Measurements from ENCODE around the gene TMEM98.
"Not testable (repeated sequence)": the region's sequence is repeated elsewhere in the genome, so short reads cannot be mapped to it uniquely, and the experiment has no call there.

TMEM98 gene

DNA sequence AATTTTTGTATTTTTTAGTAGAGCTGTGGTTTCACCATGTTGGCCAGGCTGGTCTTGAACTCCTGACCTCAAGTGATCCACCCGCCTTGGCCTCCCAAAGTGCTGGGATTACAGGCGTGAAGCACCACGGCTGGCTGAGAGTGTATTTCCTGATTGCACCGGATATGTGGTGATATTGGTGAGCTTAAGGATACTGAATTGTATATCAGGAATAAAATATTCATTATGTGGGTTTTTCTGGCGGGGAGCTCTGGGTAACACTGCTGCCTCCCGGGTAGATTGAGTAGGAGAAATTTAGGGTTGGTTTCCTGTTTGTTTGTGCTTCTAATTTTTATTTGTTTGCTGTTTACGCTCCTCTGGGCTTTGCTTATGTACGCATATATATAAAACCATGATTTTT, 7.7 kb upstream of the TMEM98 start:
- TF ChIP-seq ESRRG (CRISPR knock-in tag; IDR thresholded peaks at IDR 0.05) = no peak
- TF ChIP-seq, protein P1, sequence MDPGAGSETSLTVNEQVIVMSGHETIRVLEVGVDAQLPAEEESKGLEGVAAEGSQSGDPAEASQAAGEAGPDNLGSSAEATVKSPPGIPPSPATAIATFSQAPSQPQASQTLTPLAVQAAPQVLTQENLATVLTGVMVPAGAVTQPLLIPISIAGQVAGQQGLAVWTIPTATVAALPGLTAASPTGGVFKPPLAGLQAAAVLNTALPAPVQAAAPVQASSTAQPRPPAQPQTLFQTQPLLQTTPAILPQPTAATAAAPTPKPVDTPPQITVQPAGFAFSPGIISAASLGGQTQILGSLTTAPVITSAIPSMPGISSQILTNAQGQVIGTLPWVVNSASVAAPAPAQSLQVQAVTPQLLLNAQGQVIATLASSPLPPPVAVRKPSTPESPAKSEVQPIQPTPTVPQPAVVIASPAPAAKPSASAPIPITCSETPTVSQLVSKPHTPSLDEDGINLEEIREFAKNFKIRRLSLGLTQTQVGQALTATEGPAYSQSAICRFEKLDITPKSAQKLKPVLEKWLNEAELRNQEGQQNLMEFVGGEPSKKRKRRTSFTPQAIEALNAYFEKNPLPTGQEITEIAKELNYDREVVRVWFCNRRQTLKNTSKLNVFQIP (CRISPR knock-in tag; IDR thresholded peaks at IDR 0.05; ENCODE audit: borderline replicate concordance, low read depth) = no peak
- no peak for TF ChIP-seq ZNF8 (CRISPR knock-in tag; IDR thresholded peaks at IDR 0.05)
- TF ChIP-seq, protein P2, sequence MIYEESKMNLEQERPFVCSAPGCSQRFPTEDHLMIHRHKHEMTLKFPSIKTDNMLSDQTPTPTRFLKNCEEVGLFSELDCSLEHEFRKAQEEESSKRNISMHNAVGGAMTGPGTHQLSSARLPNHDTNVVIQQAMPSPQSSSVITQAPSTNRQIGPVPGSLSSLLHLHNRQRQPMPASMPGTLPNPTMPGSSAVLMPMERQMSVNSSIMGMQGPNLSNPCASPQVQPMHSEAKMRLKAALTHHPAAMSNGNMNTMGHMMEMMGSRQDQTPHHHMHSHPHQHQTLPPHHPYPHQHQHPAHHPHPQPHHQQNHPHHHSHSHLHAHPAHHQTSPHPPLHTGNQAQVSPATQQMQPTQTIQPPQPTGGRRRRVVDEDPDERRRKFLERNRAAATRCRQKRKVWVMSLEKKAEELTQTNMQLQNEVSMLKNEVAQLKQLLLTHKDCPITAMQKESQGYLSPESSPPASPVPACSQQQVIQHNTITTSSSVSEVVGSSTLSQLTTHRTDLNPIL (CRISPR knock-in tag; IDR thresholded peaks at IDR 0.05; ENCODE audit: low read depth) = no peak
- no peak for TF ChIP-seq PPARA (CRISPR knock-in tag; IDR thresholded peaks at IDR 0.05; ENCODE audit: borderline replicate concordance)
- TF ChIP-seq ISL1 (CRISPR knock-in tag; IDR thresholded peaks at IDR 0.05) = no peak
- no peak for TF ChIP-seq CSDC2 (CRISPR knock-in tag; IDR thresholded peaks at IDR 0.05)
- TF ChIP-seq ZFP30 (CRISPR knock-in tag; IDR thresholded peaks at IDR 0.05) = no peak
- TF ChIP-seq, protein P3, sequence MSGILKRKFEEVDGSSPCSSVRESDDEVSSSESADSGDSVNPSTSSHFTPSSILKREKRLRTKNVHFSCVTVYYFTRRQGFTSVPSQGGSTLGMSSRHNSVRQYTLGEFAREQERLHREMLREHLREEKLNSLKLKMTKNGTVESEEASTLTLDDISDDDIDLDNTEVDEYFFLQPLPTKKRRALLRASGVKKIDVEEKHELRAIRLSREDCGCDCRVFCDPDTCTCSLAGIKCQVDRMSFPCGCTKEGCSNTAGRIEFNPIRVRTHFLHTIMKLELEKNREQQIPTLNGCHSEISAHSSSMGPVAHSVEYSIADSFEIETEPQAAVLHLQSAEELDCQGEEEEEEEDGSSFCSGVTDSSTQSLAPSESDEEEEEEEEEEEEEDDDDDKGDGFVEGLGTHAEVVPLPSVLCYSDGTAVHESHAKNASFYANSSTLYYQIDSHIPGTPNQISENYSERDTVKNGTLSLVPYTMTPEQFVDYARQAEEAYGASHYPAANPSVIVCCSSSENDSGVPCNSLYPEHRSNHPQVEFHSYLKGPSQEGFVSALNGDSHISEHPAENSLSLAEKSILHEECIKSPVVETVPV (CRISPR knock-in tag; IDR thresholded peaks at IDR 0.05) = no peak
- no peak for TF ChIP-seq GLIS3 (CRISPR knock-in tag; IDR thresholded peaks at IDR 0.05)
- no peak for TF ChIP-seq RARB (CRISPR knock-in tag; IDR thresholded peaks at IDR 0.05)
- TF ChIP-seq ZNF565 (CRISPR knock-in tag; conservative IDR thresholded peaks at IDR 0.05; ENCODE audit: low read depth) = no peak
- TF ChIP-seq, protein P4, sequence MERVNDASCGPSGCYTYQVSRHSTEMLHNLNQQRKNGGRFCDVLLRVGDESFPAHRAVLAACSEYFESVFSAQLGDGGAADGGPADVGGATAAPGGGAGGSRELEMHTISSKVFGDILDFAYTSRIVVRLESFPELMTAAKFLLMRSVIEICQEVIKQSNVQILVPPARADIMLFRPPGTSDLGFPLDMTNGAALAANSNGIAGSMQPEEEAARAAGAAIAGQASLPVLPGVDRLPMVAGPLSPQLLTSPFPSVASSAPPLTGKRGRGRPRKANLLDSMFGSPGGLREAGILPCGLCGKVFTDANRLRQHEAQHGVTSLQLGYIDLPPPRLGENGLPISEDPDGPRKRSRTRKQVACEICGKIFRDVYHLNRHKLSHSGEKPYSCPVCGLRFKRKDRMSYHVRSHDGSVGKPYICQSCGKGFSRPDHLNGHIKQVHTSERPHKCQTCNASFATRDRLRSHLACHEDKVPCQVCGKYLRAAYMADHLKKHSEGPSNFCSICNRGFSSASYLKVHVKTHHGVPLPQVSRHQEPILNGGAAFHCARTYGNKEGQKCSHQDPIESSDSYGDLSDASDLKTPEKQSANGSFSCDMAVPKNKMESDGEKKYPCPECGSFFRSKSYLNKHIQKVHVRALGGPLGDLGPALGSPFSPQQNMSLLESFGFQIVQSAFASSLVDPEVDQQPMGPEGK (CRISPR knock-in tag; IDR thresholded peaks at IDR 0.05; ENCODE audit: borderline replicate concordance) = no peak
- no peak for TF ChIP-seq SNAI2 (CRISPR knock-in tag; IDR thresholded peaks at IDR 0.05)
- no peak for TF ChIP-seq BACH2 (CRISPR knock-in tag; IDR thresholded peaks at IDR 0.05; ENCODE audit: borderline replicate concordance)
- no peak for ATAC-seq

DNA sequence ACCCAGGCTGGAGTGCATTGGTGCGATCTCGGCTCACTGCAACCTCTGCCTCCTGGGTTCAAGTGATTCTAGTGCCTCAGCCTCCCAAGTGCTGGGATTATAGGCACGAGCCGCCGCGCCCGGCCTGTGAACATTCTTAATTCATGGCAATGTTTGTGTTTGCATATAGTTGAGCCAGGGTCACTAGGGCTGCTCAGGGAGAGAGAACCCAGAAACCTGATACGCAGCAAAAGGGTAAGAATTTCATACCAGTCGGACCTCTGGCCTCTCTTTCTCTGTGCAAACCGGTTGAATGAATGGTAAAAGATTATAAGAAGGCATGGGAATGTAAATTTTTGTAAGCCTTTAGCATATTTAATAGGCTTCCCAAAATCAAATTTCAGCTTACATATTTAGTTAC, 6.9 kb upstream of the TMEM98 start:
- no peak for ATAC-seq

DNA sequence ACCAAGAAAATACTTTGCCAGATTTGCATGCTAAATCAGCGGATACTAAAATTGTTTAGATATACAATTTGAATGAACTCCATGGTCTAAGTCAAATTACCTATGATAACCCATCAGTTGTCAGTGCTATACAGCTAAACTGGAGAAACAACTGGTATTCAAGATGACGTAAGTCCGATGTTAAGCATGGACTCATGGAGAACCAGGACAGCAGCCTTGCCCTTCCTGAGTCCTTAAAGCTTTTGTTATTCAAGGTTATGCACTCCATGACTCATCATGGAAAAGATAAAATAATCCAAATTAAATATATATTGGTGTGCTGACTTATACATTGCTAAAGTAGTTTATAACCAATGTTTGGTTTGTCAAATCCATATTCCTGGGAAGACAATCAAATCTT, 4.0 kb upstream of the TMEM98 start:
- ATAC-seq = not testable (repeated sequence)

More for the DNA sequence above, 6.9 kb upstream of the TMEM98 start:
- TF ChIP-seq PPARA (CRISPR knock-in tag; IDR thresholded peaks at IDR 0.05; ENCODE audit: borderline replicate concordance) = no peak
- no peak for TF ChIP-seq ZNF565 (CRISPR knock-in tag; conservative IDR thresholded peaks at IDR 0.05; ENCODE audit: low read depth)
- TF ChIP-seq, protein P3 (CRISPR knock-in tag; IDR thresholded peaks at IDR 0.05) = no peak
- TF ChIP-seq ZC3H10 (CRISPR knock-in tag; IDR thresholded peaks at IDR 0.05) = no peak
- TF ChIP-seq, protein P1 (CRISPR knock-in tag; IDR thresholded peaks at IDR 0.05; ENCODE audit: borderline replicate concordance, low read depth) = no peak
- TF ChIP-seq ZFP3 (CRISPR knock-in tag; IDR thresholded peaks at IDR 0.05) = no peak
- TF ChIP-seq RARB (CRISPR knock-in tag; IDR thresholded peaks at IDR 0.05) = no peak
- TF ChIP-seq ZFP30 (CRISPR knock-in tag; IDR thresholded peaks at IDR 0.05) = no peak
- no peak for TF ChIP-seq OSR1 (CRISPR knock-in tag; IDR thresholded peaks at IDR 0.05)
- TF ChIP-seq, protein P5, sequence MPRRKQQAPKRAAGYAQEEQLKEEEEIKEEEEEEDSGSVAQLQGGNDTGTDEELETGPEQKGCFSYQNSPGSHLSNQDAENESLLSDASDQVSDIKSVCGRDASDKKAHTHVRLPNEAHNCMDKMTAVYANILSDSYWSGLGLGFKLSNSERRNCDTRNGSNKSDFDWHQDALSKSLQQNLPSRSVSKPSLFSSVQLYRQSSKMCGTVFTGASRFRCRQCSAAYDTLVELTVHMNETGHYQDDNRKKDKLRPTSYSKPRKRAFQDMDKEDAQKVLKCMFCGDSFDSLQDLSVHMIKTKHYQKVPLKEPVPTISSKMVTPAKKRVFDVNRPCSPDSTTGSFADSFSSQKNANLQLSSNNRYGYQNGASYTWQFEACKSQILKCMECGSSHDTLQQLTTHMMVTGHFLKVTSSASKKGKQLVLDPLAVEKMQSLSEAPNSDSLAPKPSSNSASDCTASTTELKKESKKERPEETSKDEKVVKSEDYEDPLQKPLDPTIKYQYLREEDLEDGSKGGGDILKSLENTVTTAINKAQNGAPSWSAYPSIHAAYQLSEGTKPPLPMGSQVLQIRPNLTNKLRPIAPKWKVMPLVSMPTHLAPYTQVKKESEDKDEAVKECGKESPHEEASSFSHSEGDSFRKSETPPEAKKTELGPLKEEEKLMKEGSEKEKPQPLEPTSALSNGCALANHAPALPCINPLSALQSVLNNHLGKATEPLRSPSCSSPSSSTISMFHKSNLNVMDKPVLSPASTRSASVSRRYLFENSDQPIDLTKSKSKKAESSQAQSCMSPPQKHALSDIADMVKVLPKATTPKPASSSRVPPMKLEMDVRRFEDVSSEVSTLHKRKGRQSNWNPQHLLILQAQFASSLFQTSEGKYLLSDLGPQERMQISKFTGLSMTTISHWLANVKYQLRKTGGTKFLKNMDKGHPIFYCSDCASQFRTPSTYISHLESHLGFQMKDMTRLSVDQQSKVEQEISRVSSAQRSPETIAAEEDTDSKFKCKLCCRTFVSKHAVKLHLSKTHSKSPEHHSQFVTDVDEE (CRISPR knock-in tag; IDR thresholded peaks at IDR 0.05) = no peak
- TF ChIP-seq BACH2 (CRISPR knock-in tag; IDR thresholded peaks at IDR 0.05; ENCODE audit: borderline replicate concordance) = no peak
- TF ChIP-seq ZNF70 (CRISPR knock-in tag; IDR thresholded peaks at IDR 0.05) = no peak

All from SK-N-SH treated with all-trans-retinoic acid at 6 μM for 48 hours (cell line).